Prostate gland (tissue), 2 donors: ENCODE data around the gene FOXP4.

Experiments used
- POLR2A ChIP-seq: fragments of 450-650 bp; IDR thresholded peaks from one replicate; pipeline ENCODE4 v1.6.1; 2016; ENCODE audit warnings: antibody characterized with exemption, mild to moderate bottlenecking
- TF ChIP-seq, protein P1 (sequence below), 4 experiments: fragments of 200-600 bp in 2 of 4; fragments of 450-650 bp in 2 of 4; sonication (generic) in 2 of 4; IDR thresholded peaks; 1 replicate in 3 of 4; 2 replicates in 1 of 4; pipeline ENCODE4 v1.5.1; 2016 to 2019; ENCODE audit warnings: antibody characterized with exemption in 4 of 4, mild to moderate bottlenecking in 2 of 4, moderate library complexity in 2 of 4

DNA sequence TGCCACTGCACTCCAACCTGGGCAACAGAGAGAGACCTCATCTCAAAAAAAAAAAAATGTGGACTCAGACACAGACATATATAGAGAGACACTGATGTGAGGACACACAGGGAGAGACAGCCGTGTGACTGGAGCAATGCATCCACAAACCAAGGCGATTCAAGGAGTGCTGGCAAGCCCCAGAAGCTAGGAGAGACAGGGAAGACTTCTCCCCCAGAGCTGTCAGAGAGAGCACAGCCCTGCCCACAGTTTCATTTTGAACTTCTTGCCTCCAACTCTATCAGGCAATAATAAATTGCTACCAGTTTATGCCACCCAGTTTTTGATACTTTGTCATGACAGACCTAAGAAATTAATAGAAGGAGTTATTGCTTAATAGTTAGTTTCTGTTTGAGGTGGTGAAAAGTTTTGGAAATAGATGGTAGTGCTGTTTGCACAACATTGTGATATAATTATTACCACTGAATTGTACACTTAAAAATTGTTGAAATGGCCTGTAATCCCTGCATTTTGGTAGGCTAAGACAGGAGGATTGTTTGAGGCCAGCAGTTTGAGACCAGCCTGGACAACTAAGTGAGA lies 87.0 kb downstream of the FOXP4 start:
- TF ChIP-seq POLR2A: no peak
- TF ChIP-seq, protein P1, sequence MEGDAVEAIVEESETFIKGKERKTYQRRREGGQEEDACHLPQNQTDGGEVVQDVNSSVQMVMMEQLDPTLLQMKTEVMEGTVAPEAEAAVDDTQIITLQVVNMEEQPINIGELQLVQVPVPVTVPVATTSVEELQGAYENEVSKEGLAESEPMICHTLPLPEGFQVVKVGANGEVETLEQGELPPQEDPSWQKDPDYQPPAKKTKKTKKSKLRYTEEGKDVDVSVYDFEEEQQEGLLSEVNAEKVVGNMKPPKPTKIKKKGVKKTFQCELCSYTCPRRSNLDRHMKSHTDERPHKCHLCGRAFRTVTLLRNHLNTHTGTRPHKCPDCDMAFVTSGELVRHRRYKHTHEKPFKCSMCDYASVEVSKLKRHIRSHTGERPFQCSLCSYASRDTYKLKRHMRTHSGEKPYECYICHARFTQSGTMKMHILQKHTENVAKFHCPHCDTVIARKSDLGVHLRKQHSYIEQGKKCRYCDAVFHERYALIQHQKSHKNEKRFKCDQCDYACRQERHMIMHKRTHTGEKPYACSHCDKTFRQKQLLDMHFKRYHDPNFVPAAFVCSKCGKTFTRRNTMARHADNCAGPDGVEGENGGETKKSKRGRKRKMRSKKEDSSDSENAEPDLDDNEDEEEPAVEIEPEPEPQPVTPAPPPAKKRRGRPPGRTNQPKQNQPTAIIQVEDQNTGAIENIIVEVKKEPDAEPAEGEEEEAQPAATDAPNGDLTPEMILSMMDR (IDR thresholded peaks at IDR 0.05): no peak
